ENCODE measurements around the gene MST1. TPM values are rescaled to one million over a fixed set of nuclear protein-coding genes. Genes with fewer than 3 reads are reported as not detected.

Gene MST1
- total RNA-seq, 2 donors from 2014 or later: 8.3 to 9.2 TPM

DNA sequence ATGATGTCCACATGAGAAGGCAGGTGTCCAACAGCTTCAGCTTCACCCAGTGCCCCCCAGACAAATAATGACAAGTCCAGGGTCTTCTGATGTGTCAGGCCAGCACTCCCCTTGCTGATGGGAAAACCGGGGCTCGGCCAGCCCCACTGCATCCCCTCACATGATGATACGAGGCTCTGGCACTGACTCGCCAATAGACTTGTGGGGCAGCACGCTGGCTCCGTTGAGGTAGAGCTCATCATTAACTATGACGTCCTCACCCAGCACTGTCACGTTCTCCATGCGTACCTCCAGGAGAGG is 32.3 kb upstream of the MST1 start:
- Histone ChIP-seq H3K4me1 (ENCODE audit: control insufficient read depth in 1 of 2, low read depth in 2 of 2) (peaks cover 20 to 39% of the 10 kb centered on the region in 2 donors), H3K9me3 (no peaks in the 10 kb centered on the region), H3K4me3 (no peak overlapping the region), H3K36me3 (peaks cover 9% of the 10 kb centered on the region), H3K27ac (no peak overlapping the region), H3K27me3 (replicated peaks; ENCODE audit: insufficient read depth) (no peaks in the 10 kb centered on the region)
- ATAC-seq (ENCODE audit: insufficient number of reproducible peaks, low FRiP score, low read depth) (no peak), DNase-seq (ENCODE audit: low spot score) (no peak)
- TF ChIP-seq, protein P1, sequence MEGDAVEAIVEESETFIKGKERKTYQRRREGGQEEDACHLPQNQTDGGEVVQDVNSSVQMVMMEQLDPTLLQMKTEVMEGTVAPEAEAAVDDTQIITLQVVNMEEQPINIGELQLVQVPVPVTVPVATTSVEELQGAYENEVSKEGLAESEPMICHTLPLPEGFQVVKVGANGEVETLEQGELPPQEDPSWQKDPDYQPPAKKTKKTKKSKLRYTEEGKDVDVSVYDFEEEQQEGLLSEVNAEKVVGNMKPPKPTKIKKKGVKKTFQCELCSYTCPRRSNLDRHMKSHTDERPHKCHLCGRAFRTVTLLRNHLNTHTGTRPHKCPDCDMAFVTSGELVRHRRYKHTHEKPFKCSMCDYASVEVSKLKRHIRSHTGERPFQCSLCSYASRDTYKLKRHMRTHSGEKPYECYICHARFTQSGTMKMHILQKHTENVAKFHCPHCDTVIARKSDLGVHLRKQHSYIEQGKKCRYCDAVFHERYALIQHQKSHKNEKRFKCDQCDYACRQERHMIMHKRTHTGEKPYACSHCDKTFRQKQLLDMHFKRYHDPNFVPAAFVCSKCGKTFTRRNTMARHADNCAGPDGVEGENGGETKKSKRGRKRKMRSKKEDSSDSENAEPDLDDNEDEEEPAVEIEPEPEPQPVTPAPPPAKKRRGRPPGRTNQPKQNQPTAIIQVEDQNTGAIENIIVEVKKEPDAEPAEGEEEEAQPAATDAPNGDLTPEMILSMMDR (IDR thresholded peaks at IDR 0.05): no peak

DNA sequence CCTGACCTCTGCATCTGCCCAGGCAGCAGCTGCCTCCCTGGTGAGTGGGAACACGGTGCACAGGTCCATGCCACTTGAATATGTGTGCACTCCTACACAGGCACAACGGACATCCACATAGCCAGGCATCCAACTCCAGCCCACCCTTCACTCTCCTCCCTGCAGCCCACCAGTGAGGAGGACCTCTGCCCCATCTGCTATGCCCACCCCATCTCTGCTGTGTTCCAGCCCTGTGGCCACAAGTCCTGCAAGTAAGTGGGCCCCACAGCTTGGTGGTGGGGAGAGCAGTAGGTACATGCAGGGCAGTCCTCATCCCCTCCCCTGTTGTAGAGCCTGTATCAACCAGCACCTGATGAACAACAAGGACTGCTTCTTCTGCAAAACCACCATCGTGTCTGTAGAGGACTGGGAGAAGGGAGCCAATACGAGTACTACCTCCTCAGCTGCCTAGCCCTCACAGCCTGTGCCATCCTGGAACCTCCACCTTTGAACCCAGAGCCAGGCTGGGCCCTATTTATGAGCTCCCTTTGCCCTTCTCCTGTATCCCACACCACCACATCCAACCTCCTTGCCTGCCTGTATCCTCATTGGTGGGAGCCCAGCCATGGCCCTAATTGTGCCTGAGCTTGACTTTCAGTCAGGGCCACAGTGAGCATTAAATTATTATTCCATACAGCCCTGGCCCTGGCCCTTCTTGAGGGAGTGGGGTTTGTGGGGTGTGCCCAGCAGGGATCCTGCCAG is 31.8 kb upstream of the MST1 start:
- TF ChIP-seq, protein P1 (IDR thresholded peaks at IDR 0.05): no peak
- Histone ChIP-seq H3K9me3 (no peaks in the 10 kb centered on the region), H3K27me3 (replicated peaks; ENCODE audit: insufficient read depth) (no peaks in the 10 kb centered on the region), H3K4me1 (ENCODE audit: control insufficient read depth in 1 of 2, low read depth in 2 of 2) (peaks cover 20 to 39% of the 10 kb centered on the region in 2 donors), H3K4me3 (no peak overlapping the region), H3K36me3 (peaks cover 13% of the 10 kb centered on the region), H3K27ac (no peak overlapping the region)
- no peak for DNase-seq (ENCODE audit: low spot score)
- ATAC-seq (ENCODE audit: insufficient number of reproducible peaks, low FRiP score, low read depth): no peak

DNA sequence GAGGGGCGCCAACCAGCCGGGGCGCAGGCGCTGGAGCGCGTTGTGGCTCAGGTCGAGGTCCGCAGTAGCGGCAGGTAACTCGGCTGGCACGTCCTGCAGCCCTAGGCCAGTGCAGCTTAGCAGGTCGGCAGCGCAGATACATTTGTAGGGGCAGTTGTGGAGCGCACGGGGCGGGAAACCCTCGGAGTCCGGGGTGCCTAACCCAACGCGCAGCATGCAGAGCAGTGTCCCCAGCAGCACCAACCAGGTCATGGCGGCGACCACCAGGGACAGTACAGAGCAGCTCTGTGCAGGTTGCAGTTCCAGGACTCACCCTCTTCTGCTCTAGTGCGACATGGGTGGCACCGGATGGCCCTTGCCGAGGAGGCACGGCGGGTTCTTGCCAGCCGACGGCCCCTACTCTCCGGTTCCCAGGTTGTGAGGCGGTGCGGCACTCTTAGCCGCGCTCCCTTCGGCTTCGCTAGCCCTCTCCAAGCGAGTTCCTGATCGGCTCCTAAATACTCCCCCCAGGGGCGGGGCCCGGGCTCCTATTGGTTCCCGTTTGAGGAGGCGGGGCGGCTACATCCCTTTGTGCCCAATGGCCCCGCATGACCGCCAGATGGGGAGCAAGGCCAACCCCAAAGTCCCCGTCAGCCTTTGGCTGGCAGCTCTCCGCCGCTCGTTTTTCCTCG is 30.1 kb upstream of the MST1 start, which contains the start of gene AMIGO3:
AMIGO3 (minus strand) TSS at position 471 of the 671 bp plus-strand sequence; CDS start at position 252, 219 bp downstream.
- ATAC-seq (ENCODE audit: insufficient number of reproducible peaks, low FRiP score, low read depth) (peak; percentile 71), DNase-seq (ENCODE audit: low spot score) (peak; percentile 90)
- Histone ChIP-seq H3K4me3 (peak within 1 kb of the TSS; percentile 87), H3K9me3 (no peaks in the 10 kb centered on the region), H3K4me1 (ENCODE audit: control insufficient read depth in 1 of 2, low read depth in 2 of 2) (peaks cover 17 to 31% of the 10 kb centered on the region in 2 donors), H3K27me3 (replicated peaks; ENCODE audit: insufficient read depth) (no peaks in the 10 kb centered on the region), H3K27ac (peak within 1 kb of the TSS; percentile 65 to 66), H3K36me3 (peaks cover 20% of the 10 kb centered on the region)
- TF ChIP-seq, protein P1 (IDR thresholded peaks at IDR 0.05): peak; percentile 89

DNA sequence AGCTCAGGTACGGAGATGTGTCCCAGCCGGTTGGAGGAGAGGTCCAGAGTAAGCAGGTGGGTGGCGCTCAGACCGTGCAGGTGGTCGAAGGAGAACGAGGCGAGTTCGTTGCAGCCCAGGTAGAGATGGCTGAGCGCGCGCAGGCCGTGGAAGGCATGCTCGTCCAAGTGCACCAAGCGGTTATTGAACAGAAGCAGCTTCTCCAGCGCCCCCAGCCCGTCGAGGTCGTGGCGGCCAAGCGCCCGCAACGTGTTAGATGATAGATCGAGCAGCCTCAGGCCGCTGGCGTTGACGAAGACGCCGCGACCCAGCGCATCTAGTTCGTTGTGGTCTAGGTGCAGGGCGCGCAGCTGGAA is 29.6 kb upstream of the MST1 start:
- Histone ChIP-seq H3K9me3 (no peaks in the 10 kb centered on the region), H3K36me3 (peaks cover 20% of the 10 kb centered on the region), H3K27ac (no peak overlapping the region), H3K4me3 (peak overlapping the region; percentile 87), H3K4me1 (ENCODE audit: control insufficient read depth in 1 of 2, low read depth in 2 of 2) (peaks cover 17 to 29% of the 10 kb centered on the region in 2 donors), H3K27me3 (replicated peaks; ENCODE audit: insufficient read depth) (no peaks in the 10 kb centered on the region)
- TF ChIP-seq, protein P1 (IDR thresholded peaks at IDR 0.05): no peak
- DNase-seq (ENCODE audit: low spot score) (no peak), ATAC-seq (ENCODE audit: insufficient number of reproducible peaks, low FRiP score, low read depth) (no peak)

DNA sequence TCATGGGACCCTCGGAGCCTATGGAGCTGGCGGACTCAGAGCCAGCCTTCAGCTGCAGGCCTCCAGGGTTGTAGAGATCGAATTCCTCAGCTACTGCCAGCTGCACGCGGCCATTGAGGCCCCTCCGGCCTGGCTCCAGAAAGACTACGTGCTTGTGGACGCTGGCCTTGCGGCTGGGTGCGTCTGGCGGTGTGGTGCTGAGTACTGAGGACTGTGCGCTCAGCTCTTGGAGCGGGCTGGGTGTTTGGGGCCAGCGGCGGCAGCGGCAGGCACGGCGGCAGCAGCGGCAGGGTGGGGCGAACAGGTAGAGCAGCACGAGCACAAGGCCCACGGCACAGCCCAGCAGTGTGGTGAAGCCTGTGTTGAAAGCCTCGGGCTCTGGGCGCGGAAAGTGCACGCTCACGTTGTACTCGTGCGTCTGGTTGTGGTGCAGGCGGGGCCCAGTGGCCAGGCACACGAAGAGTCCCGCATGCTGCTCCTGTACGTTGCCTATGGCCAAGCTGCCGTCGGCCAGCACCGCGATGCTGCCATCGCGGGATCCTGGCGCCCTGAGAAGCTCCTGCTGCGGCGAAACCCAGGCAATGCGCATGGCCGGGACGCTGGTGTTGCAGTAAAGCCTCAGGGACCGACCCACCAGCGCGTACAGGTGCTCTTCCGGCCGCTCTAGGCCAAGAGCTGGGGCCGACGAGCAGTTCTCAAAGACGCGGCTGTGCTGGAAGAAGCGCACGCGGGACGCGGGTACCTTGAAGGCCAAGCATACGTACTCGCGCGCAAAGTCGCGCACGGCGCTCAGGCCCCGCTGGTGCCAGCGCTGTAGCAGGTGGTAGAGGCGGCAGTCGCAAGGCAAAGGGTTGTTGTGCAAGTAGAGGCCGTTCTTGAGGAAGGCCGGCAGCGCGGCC is 28.9 kb upstream of the MST1 start:
- peaks cover 20% of the 10 kb centered on the region for H3K36me3 ChIP-seq

More for the DNA sequence above, 28.9 kb upstream of the MST1 start:
- H3K27me3 ChIP-seq (replicated peaks; ENCODE audit: insufficient read depth): no peaks in the 10 kb centered on the region
- ATAC-seq (ENCODE audit: insufficient number of reproducible peaks, low FRiP score, low read depth): no peak
- peak overlapping the region; percentile 87 for H3K4me3 ChIP-seq
- DNase-seq (ENCODE audit: low spot score): no peak
- TF ChIP-seq, protein P1 (IDR thresholded peaks at IDR 0.05): no peak
- no peaks in the 10 kb centered on the region for H3K9me3 ChIP-seq
- H3K27ac ChIP-seq: no peak overlapping the region
- H3K4me1 ChIP-seq (ENCODE audit: control insufficient read depth in 1 of 2, low read depth in 2 of 2): peaks cover 17 to 29% of the 10 kb centered on the region in 2 donors
